ENCODE data around the gene HDAC1. TPM values are rescaled to one million over a fixed set of nuclear protein-coding genes. Genes with fewer than 3 reads are reported as not detected.

The HDAC1 gene
- polyA plus RNA-seq, 1 of the 3 experiments (the other 2 are of a cell fraction): 172 TPM

GRCh38 chr1:32329931-32330466, 38.1 kb downstream of the HDAC1 start:
- ChIA-PET POLR2A (no interaction called here), CTCF (interaction anchor here (1.3 kb wide), 1 partner anchor 82 kb away, joined by 3 read pairs; no protein-coding TSS in a partner anchor)
- Histone ChIP-seq H2AFZ (ENCODE audit: low read depth) (no peak overlapping the region), H3K4me3 (ENCODE audit: low read depth in 2 of 2, low read length in 1 of 2) (no peak overlapping the region), H3F3A (replicated peaks; ENCODE audit: insufficient read depth) (peaks cover 30% of the 10 kb centered on the region), H3K9ac (no peak overlapping the region), H3K9me2 (no peaks in the 10 kb centered on the region), H3K27ac (ENCODE audit: low read depth in 2 of 2, low read length in 1 of 2) (no peak overlapping the region), H4K20me1 (ENCODE audit: insufficient read depth) (peaks cover 38% of the 10 kb centered on the region), H3K79me2 (ENCODE audit: insufficient read depth) (peaks cover 35% of the 10 kb centered on the region), H3K36me3 (replicated peaks in 1 of 2; ENCODE audit: control insufficient read depth in 1 of 2, insufficient read depth in 2 of 2, low read length in 1 of 2) (peaks cover 34 to 70% of the 10 kb centered on the region in 2 experiments), H3K9me3 (no peaks in the 10 kb centered on the region), H3K27me3 (ENCODE audit: insufficient read depth) (no peaks in the 10 kb centered on the region), H3K4me1 (ENCODE audit: control insufficient read depth in 1 of 2, insufficient read depth in 2 of 2, low read depth in 1 of 2, low read length in 1 of 2) (peaks cover 8 to 26% of the 10 kb centered on the region in 2 experiments; a peak in 3 of 4 replicates), H3K4me2 (no peak overlapping the region)
- no peak for TF ChIP-seq NFIC (IDR thresholded peaks at IDR 0.05; ENCODE audit: borderline replicate concordance)
- no peak for TF ChIP-seq CTCF (IDR thresholded peaks at IDR 0.05)
- TF ChIP-seq FOXJ3 (CRISPR knock-in tag; IDR thresholded peaks at IDR 0.05): no peak
- TF ChIP-seq EZH2phosphoT487 (IDR thresholded peaks at IDR 0.05; ENCODE audit: borderline replicate concordance, low read depth): no peak
- TF ChIP-seq ZBTB33 (IDR thresholded peaks at IDR 0.05; ENCODE audit: borderline replicate concordance, low read depth): no peak
- TF ChIP-seq RAD21 (IDR thresholded peaks at IDR 0.05; ENCODE audit: low read length): no peak
- no peak for TF ChIP-seq REST (IDR thresholded peaks at IDR 0.05; ENCODE audit: low read depth, low read length)
- no peak for TF ChIP-seq MXI1 (IDR thresholded peaks at IDR 0.05; ENCODE audit: low read depth, low read length)
- no peak for TF ChIP-seq NRF1 (IDR thresholded peaks at IDR 0.05; ENCODE audit: low read depth, low read length)
- 85% methylated on average over 4 of the region's 4 CpGs for WGBS (ENCODE audit: low lambda C conversion rate)
- no peak for DNase-seq
